NCI-H524 (cell line): ENCODE data around the gene TAP2.
"Not testable (repeated sequence)": the region's sequence is repeated elsewhere in the genome, so short reads cannot be mapped to it uniquely, and the experiment has no call there.

Experiments
- DNase-seq, 2 experiments: peaks; one replicate each; lab custom pipeline; 2025; lab: John Stamatoyannopoulos, UW

The TAP2 gene

DNA sequence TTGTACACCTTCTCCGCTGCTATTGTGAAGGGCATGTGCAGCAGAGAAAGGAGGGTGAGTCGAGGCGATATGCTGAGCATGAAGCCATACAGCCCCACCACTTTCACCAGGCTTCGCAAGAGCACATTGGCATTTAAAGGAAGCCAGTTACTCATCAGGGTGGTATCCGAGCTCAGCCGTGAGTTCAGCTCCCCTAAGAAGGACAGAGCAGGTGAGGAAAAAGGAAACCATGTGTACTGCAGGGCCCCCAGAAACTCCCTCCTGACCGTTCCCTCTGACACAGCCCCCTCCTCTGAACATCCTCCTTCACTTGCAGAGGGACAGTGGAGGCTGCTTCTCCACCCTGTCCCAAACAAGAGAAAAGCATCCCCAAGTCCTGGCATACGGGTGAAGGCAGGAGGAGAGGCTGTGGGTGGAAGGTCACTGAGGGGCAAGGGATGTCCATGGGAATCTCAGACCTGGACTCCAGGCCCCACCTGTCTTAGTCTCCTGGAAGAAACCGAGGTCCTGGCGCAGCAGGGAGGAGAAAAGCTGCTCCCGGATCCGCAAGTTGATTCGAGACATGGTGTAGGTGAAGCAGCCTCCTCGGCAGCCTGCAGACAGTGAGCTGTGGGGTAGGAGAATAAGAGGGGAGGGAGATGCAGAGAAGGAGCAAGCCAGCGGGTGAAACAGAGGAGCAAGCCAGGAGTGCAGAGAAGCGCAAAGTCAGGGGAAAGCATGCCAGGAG lies 3.2 kb downstream of the TAP2 start:
- no peak for DNase-seq

DNA sequence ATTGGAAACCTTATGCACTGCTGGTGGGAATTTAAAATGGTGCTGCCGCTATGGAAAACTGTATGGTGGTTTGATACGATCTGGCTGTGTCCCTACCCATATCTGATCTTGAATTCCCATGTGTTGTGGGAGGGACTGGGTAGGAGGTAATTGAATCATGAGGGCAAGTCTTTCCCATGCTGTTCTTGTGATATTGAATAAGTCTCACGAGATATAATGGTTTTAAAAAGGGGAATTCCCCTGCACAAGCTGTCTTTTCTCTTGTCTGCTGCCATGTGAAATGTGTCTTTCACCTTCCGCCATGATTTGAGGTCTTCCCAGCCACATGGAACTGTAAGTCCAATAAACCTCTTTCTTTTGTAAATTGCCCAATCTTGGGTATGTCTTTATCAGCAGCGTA lies 4.9 kb downstream of the TAP2 start:
- no peak for DNase-seq

DNA sequence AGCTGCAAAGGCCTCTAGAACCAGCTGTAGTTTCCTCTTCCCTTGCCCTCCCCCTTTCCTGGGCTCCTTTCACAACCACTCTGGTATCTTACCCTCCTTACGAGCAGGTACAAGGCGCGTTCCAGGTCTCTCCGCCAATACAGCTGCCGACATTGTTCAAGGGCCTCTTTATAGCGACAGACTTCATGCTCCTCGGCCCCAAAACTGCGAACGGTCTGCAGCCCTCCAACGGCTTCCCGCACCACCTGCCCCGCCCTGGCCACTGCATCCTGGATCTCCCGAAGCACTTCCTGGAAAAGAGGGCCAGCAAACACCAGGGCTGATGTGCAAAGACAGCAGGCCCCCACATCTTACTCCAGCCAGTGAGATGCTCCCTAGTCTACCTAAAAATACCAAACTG lies 6.0 kb downstream of the TAP2 start:
- DNase-seq: no peak

DNA sequence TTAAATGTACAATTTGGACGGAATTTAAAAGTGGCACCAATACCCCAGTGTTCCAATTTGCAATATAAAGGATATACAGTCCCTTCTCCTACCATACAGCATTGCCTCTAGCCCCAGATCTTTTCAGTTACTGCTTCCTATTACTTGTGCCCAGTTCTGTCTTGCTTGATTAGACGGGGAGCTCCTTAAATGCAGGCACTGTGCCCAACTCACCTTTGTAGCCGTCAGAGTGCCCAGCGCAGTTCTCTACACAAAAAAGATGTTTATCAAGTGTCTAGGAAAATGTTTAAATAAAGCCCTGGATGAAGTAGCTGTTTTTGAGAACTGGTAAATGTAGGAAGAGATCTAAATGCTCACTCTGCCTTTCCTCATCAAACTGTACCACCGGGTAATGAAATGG lies 7.6 kb downstream of the TAP2 start:
- no peak for DNase-seq

DNA sequence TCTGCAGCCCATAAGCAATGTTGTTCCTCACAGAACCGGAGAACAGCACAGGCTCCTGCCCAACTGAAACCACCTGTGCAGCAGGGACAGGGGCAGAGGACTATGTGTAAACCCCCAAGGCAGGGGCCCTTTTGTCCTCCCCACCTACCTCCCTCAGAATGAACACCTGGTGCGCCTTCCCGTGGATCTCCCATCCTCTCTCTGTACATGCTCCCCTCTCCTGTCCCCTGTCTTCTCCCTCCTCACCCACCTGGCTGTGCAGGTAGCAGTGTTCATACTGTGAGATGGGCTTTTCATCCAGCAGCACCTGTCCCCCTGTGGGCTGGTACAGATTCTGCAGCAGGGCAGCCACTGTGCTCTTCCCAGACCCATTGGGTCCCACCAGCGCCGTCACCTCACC lies 8.5 kb downstream of the TAP2 start:
- no peak for DNase-seq

DNA sequence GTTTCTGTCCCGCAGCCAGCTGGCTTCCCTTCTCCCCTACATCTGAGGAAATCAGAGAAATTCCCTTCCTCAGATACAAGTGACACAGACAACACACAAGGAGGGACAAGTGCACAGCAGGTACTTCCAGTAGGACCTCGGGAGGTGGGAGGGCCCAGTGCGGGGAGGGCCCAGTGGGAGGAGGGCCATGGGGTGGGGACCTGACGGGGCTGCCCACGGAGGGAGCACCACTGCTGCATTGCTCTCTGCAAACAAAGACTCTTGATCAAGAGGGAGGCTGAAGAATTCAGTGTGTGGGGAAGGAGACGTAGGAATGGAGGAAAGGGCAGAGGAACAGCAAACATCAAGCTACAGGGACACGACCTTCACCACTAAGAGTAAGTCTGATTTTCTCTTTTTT lies 9.0 kb downstream of the TAP2 start:
- no peak for DNase-seq

DNA sequence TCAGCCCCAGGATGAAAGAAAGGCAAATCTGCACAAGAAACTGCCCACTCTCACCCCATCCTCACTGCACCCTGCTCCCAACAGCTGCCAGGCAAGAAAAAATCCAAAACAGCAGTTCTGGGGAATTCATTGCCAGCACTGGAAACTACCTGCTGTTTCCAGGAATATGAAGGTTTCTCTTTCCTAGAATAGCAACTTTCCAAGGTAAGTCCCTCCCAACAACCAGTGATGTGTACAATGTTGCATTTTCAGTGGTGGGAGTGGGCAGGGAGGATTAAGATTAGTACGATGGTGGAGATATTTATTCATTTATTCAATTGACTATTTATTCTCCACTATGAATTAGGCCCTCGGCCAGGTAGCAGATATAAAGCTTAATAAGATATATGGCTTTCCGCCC lies 11.5 kb downstream of the TAP2 start:
- DNase-seq: no peak

DNA sequence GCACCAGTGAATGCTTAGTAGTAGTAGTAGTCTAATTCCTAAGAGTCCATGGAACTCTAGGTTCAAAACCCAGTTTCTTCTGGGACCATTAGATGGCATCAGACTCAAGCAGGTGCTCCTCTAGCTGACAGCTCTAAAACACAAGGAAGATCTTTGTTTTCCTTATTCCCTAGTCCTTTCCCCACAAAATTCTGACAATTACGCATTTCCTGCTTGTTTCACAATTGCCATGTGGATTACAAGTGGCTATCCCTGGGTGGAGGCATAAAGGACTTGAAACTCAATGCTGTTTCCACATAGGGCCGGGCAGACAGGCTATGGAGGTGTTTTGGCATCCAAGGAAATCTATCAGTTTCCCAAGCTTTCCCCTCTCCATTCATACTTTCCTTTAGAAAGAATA lies 12.6 kb downstream of the TAP2 start:
- peak in 1 of 2 experiments; percentile 10 for DNase-seq

DNA sequence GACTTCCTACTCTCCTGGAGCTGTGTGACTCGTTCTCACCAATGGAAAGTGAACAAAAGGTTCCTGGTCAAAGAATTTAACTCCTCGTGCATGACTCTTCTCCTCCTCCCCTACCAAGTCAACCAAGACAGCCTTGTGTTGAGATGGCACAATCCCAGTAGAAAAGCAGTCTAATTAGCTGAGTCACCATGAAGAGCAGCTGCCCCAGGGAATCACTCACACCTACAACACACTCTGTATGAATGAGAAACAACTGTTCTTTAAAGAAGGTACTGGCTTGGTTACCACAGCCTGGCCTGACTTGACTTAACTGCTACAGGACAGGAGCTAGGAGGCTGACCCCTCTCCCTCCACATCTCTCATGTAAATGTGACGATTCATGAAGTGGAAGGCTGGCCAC lies 18.8 kb downstream of the TAP2 start:
- DNase-seq: no peak

DNA sequence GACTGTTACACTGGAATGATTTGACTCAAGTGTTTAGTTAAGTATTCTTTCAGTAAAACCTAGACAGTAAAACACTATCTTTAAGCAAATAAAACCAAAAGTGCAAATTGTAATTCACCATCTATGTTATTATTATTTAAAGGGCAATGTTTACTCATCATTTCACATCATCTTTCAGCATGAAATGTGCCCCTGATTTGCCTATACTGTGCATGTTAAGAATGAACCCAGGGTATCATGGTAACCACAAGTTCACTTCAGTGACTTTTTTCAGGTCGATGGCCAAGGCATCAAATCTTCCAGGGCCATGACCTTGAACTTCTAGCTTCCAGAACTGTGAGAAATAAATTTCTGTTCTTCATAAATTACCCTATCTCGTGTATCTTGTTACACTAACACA lies 19.7 kb downstream of the TAP2 start:
- no peak for DNase-seq

DNA sequence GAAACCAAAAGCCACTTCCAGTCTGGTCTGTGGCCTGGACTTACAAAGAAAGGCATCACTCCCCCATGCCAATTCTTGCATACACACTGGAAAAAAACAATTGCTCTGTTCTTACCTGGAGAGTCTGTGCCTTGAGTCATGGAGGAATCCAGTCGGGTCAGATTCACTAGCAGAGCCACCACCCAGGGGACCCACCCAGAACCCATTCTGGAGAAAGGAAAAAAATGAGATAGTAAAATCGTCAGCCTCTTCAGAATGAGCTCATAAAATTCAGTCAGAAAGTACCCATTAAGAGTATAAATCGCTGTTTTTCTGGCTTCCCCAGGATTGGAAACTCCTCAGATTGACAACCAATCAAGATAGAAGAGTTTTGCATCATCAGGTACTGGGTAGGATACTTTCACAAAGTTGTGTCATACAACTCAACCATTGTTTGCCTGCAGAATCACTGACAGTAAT lies 21.8 kb downstream of the TAP2 start, which contains the start of gene HLA-DOB:
Gene HLA-DOB, minus strand, starts transcription at position 257 of the 459 bp plus-strand sequence. Its CDS starts 51 bp downstream, at position 206.
- no peak for DNase-seq

DNA sequence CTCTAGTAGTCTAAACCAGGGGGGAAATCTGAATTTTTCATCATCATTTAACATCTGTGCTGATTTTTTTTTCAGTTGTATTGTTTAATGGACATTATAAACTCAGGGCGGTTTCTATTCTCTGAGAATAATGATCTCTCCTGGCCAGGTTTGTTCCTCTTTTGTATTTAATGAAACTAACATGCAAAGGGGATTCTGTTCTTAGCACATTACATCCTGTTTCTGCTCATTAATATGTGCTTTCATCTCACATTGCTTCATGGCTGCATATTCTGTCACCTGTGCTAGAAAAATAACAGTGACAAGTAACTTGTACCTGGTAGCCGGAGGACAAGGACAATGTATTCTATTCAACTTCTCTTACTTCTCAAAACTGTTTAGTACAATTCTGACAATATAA lies 22.5 kb downstream of the TAP2 start:
- DNase-seq: no peak

DNA sequence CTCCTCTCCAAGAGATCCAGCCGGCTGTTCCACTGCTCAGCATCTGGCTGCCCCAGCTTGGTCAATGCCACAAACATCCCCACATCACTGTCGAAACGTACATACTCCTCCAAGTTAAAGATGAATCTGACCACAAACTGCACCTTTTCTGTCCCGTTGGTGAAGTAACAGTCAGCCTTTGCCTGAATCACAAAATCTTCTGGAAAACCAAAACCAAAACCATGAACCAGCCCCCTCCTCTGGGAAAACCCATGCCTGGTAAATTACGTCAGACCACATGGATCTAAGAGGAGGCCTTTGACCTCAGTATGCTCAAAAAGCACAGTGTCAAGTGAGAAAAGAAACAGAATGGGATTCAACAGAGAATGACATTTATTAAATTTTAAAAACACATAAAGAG lies 23.4 kb downstream of the TAP2 start:
- no peak for DNase-seq

DNA sequence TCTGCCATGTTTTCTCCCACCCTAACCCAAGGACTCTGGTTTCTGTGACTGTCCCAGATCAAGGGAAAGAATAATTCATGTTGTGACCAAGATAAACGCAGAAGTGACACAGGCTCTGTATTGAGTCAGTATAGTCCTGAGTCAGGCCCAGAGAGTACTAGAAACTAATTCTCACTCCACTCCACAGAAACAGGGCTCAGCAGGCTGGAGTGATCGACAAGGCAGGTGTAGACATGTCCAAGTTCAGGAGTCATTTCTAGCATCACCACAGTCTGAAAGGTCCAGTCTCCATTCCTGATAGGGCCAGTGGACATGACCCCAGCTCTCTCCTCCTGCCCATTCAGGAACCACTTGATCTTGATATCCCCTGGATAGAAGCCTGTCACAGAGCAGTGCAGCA lies 24.4 kb downstream of the TAP2 start:
- DNase-seq: no peak

DNA sequence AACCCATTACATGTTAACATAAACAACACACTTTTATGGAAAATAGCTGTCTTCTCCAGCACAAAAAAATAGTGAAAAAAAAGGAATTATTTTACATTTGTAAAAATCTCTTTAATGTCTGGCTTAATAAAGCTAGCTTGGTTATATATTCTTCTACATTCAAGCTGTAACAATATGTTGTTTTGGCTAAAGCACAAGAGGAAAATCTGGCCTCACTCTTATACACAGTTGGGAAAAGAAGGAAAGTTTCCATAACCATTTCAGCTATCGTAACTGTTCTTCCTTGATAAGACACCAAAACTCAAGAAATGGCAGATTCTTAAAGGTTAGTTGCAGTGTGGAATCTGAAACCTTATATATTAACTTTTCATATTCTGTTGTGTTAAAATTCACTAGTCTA lies 29.4 kb downstream of the TAP2 start:
- no peak for DNase-seq

DNA sequence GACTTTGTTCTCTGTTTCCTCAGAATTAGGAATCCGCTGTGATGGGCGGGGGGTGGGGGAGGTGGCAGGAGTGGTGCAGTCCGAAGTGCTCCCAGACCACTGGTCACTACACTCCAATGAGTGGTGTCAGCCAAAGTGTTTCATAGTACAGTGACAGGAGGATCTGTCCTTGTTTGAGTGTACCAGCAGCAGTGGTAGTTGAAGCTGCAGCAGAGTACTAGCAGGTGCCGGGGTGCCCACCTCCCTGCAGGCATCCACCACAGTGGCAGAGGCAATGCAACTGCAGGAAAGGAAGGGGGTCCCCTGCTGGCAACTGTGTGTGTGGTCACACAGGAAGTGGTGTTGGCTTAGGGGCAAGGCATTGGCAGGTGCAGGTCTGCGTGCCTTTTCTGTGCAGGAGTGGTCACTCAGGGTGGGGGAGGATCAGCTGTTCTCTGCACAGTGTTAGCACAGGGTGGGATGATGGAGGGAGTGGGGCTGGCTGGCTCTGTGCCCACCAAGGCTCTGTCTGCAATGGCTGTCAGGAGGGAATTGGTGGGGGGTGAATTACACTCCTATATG lies 31.4 kb downstream of the TAP2 start:
- no peak for DNase-seq

DNA sequence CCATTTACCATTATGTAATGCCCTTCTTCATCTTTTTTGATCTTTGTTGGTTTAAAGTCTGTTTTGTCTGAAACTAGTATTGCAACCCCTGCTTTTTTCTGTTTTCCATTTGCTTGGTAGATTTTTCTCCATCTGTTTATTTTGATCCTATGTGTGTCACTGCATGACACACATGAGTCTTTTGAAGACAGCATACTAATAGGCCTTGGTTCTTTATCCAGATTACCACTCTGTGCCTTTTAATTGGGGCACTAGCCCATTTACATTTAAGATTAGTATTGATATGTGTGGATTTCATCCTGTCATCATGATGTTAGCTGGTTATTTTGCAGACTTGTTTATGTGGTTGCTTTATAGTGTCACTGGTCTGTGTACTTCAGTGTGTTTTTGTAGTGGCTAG lies 33.1 kb downstream of the TAP2 start:
- DNase-seq: not testable (repeated sequence)

DNA sequence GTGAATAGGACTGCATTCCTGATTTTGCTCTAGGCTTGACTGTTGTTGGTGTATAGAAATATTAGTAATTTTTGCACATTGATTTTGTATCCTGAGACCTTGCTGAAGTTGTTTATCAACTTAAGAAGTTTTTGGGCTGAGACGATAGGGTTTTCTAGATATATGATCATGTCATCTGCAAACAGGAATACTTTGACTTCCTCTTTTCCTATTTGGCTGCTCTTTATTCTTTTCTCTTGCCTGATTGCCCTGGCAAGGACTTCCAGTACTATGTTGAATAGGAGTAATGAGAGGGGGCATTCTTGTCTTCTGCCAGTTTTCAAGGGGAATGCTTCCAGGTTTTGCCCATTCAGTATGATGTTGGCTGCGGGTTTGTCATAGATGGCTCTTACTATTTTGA lies 35.1 kb downstream of the TAP2 start:
- DNase-seq: no peak

DNA sequence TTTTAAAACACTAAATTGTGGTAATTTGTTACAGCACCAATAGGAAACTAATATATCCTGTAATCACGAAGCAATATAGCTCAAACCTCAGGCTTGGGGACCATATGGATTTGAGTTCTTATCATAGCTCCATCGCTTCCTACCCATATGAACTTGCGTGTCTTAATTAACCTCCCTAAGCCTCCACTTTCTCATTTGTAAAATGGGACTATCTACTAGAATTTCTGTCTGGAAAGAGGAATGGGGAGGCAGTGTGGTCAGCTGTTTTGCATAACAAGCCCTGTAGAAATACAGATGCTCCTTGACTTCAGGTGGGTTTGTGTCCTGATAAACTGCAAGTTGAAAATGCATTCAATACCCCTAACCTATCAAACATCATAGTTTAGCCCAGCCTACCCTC lies 38.8 kb downstream of the TAP2 start:
- DNase-seq: no peak

DNA sequence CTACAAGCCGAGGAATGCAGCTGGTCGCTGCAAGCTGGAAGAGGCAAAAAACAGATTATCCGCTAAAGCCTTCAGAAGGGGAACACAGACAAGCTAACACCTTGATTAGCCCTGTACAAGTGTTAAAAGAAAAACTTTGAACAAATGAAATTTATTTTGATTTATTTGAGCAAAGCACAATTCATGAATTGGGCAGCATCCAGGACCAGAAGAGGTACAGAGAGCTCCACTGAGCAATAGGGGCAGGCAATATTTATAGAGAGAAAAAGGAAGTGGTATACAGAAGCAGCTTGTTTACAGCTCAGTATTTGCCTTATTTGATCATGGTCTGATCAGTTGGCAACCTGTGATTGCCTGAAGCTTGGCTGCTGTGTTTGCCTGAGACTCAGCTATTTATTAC lies 39.4 kb downstream of the TAP2 start:
- no peak for DNase-seq

DNA sequence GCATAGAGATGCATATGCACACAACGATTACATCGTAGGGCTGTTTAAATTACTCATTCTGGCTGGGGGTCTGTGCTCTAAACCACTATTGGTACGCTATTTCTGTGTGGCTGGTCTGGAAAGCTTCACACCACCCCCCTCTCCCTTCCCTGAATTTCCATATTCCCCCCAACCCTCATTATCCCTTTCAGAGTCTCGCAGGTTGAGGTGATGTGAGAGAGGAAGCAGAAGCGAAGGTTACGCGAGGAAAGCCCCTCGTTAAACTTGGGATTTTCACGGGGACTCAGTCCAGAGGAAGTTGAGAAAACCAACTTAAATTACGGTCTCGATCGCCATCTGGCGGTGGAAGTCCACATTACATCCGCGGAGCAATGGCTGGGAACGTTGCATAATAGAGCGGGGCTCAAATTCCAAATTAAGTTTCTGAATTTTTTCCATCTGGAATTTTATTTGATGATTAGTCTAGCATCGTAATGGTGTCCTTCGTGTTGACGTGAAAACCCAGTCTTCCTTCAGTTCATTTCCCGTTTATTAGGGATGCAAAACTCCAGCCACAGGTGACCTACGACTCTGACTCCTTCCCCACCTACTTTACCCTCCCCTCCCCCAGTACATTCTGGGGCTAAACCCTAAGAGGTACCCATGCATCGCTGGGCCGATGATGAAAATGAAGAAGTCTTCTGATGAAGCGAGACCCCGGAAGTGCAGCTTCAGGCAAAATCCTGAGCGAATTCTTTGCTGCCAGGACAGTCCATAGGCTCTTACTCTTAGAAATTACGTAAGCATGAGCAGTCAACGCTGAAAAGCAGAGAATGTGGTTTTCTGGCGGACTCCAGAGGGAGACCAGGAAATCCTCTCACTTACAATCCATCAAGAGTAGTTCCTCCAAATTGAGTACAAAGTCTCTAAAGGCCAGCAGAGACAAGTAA lies 41.4 kb downstream of the TAP2 start:
- peak; percentile 30 to 66 for DNase-seq

DNA sequence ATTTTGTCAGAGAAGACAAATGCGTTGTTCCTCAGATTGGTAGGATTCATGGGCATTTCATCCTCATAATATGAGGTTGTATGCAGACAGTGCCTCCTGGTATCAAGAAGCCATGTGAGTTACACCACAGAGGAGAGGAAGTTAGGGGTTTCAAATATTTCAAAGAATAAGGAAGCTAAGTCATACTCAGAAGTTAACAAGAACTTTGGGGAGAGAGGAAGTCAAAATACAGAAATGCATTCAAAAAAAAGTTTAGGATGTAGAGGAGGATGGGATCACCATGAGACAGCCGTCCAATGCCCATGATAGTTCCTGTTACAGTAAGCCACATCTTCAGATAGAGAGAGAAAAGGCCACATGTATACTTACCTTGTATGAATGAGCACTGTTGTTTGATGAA lies 44.0 kb downstream of the TAP2 start:
- DNase-seq: no peak

DNA sequence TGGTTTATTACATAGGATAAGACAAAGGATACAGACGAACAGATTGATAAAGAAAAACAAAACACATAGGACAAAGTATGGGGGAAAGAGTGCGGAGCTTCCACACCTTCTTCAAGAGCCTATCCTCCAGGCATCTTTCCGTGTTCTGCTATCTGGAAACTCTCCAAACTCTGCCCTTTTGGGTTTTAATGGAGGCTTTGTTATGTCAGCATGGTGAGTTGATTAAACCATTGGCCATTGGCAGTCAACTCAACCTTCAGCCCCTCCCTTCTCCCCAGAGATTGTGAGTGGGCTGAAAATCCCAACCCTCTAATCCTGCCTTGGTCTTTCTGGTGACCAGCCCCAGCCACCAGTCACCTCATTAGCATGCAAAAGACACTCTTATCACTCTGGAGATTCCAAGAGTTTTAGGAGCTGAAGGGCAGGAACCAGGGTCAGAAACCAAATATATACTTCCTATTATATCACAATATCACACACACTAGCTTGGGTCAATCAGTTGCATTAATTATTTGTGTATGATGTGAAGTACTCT lies 45.6 kb downstream of the TAP2 start:
- DNase-seq: no peak
